ENCODE measurements around the gene ICAM1. TPM values are rescaled to one million over a fixed set of nuclear protein-coding genes. Genes with fewer than 3 reads are reported as not detected.
A peak's percentile ranks its signal among the peaks of the same experiment; 100 is the strongest.

ICAM1 gene
- total and polyA plus RNA-seq, 2 of the 13 experiments (the other 11 are each of a cell fraction or from before 2014, with no cell fraction given): 37.9 to 98.4 TPM

GRCh38 chr19:10289167-10289835 lies 18.4 kb downstream of the ICAM1 start (continued):
- no peak for TF ChIP-seq AFF4 (CRISPR knock-in tag; IDR thresholded peaks at IDR 0.05)
- no peak for TF ChIP-seq SMAD3 (CRISPR knock-in tag; IDR thresholded peaks at IDR 0.05)
- TF ChIP-seq RBFOX2 (IDR thresholded peaks at IDR 0.05; ENCODE audit: low read depth, low read length): peak; percentile 25; the same call in 1 of the 2 replicates
- TF ChIP-seq FOXK2 (IDR thresholded peaks at IDR 0.05): no peak
- no peak for TF ChIP-seq ZNF547 (CRISPR knock-in tag; IDR thresholded peaks at IDR 0.05)
- no peak for TF ChIP-seq ZC3H4 (CRISPR knock-in tag; IDR thresholded peaks at IDR 0.05; ENCODE audit: borderline replicate concordance)
- peak; percentile 64; the same call in 1 of the 2 replicates for TF ChIP-seq ZIK1 (CRISPR knock-in tag; IDR thresholded peaks at IDR 0.05; ENCODE audit: borderline replicate concordance, low read depth)
- no peak for TF ChIP-seq ISX (CRISPR knock-in tag; conservative IDR thresholded peaks at IDR 0.05)
- peak; percentile 83; the same call in 1 of the 2 replicates for TF ChIP-seq CSRNP1 (CRISPR knock-in tag; IDR thresholded peaks at IDR 0.05)
- 0 out of 2 replicates have a peak, but pooled peaks have one; percentile 55 for TF ChIP-seq NKX3-1 (CRISPR knock-in tag; IDR thresholded peaks at IDR 0.05)
- TF ChIP-seq HMG20B (CRISPR knock-in tag; conservative IDR thresholded peaks at IDR 0.05): no peak
- TF ChIP-seq NCOA5 (CRISPR knock-in tag; IDR thresholded peaks at IDR 0.05): no peak
- no peak for TF ChIP-seq SRSF4 (IDR thresholded peaks at IDR 0.05; ENCODE audit: low read depth, low read length, poor library complexity, severe bottlenecking)
- no peak for TF ChIP-seq HNF4A (CRISPR knock-in tag; IDR thresholded peaks at IDR 0.05)
- TF ChIP-seq TAF1 (CRISPR knock-in tag; IDR thresholded peaks at IDR 0.05): no peak
- no peak for TF ChIP-seq CENPX (CRISPR knock-in tag; IDR thresholded peaks at IDR 0.05)
- TF ChIP-seq KLF9 (CRISPR knock-in tag; IDR thresholded peaks at IDR 0.05; ENCODE audit: low read depth): no peak
- no peak for TF ChIP-seq POLR2AphosphoS2 (IDR thresholded peaks at IDR 0.05; ENCODE audit: low read depth, low read length)
- TF ChIP-seq NFKB2 (CRISPR knock-in tag; IDR thresholded peaks at IDR 0.05; ENCODE audit: borderline replicate concordance): no peak
- no peak; the same call in 1 of the 2 replicates for TF ChIP-seq ZNF136 (CRISPR knock-in tag; IDR thresholded peaks at IDR 0.05; ENCODE audit: low read depth)
- no peak for TF ChIP-seq SKIL (CRISPR knock-in tag; IDR thresholded peaks at IDR 0.05; ENCODE audit: borderline replicate concordance)

Data from HepG2 (cell line).